ENCODE data around the gene UTS2B. TPM values are rescaled to one million over a fixed set of nuclear protein-coding genes. Genes with fewer than 3 reads are reported as not detected.

The UTS2B gene
- total and polyA plus RNA-seq, 4 donors = 0.10 to 2.4 (median 0.31) TPM

- peak within 1 kb of the TSS; percentile 95 to 98 for H3K27ac ChIP-seq (ENCODE audit: low read depth in 1 of 2, low read length in 1 of 2)
- ATAC-seq (ENCODE audit: insufficient read depth, low FRiP score) (peak; percentile 82), DNase-seq (peak; percentile 86 to 88 (median 87))
- H3K4me1 ChIP-seq (ENCODE audit: control insufficient read depth in 5 of 5, insufficient read depth in 5 of 5, low read length in 5 of 5) = peaks cover 0 to 27% (median 6%) of the 10 kb centered on the region in 5 donors
- H3K27me3 ChIP-seq (ENCODE audit: control insufficient read depth in 3 of 3, insufficient read depth in 3 of 3, low read length in 2 of 3) = no peaks in the 10 kb centered on the region
- no peaks in the 10 kb centered on the region for H3K36me3 ChIP-seq (ENCODE audit: control insufficient read depth in 4 of 4, insufficient read depth in 4 of 4, low read length in 4 of 4)
- 0% methylated on average over 51 to 63 of the region's 63 CpGs for WGBS, 2 donors
- TF ChIP-seq CTCF (IDR thresholded peaks at IDR 0.05; ENCODE audit: control extremely low read depth, extremely low read depth) = no peak
- no peaks in the 10 kb centered on the region for H3K9me3 ChIP-seq (ENCODE audit: control insufficient read depth in 4 of 4, insufficient read depth in 3 of 4, low read length in 3 of 4)
- peak within 1 kb of the TSS; percentile 80 for H3K4me3 ChIP-seq
- H3K9ac ChIP-seq (ENCODE audit: insufficient read depth in 1 of 2, low read length in 2 of 2) = peak within 1 kb of the TSS; percentile 75 to 89
Measured at GRCh38 chr3:191328962-191329653, 1.2 kb downstream of the UTS2B start, which contains the start of gene CCDC50. Gene CCDC50, plus strand, starts transcription at chr3:191329394. Its CDS starts 281 bp downstream, at chr3:191329675.

DNA sequence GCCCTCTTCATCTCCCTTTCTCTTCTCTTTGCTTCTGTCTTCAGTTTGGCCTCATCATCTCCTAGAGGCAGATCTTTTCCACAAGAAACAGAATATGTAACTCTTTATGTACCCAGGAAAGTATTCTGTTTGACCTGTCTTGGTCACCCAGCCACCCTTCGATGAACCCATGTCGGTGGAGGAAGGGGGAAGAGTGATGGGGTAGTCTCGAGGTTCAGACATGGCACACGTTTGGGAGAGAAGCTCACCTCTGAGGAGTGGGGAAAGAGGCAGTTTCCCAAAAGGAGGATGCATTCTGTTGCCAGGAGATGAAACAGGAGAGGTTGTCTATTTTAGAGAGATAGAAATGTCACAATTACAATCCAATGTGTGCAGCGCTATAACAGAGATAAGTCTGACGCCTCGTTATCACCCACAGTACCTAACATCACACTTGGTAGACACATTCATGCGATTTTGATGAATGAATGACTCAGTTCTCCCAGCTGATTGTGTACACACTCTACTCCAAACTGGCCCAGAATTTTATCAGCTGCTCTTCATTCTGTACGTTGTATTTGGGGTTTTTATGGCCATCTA is 1.9 kb downstream of the UTS2B start:
- H3K9ac ChIP-seq (ENCODE audit: insufficient read depth in 1 of 2, low read length in 2 of 2) = peak overlapping the region; percentile 75 to 77
- WGBS, 2 donors = 60 to 70% methylated on average over 9 of the region's 9 CpGs
- peak in 2 of 3 donors; percentile 13 to 31 for DNase-seq
- H3K27ac ChIP-seq (ENCODE audit: low read depth in 1 of 2, low read length in 1 of 2) = peak overlapping the region; percentile 95 to 98
- no peak for ATAC-seq (ENCODE audit: insufficient read depth, low FRiP score)
- H3K36me3 ChIP-seq (ENCODE audit: control insufficient read depth in 4 of 4, insufficient read depth in 4 of 4, low read length in 4 of 4) = no peaks in the 10 kb centered on the region
- H3K4me1 ChIP-seq (ENCODE audit: control insufficient read depth in 5 of 5, insufficient read depth in 5 of 5, low read length in 5 of 5) = peaks cover 0 to 27% (median 6%) of the 10 kb centered on the region in 5 donors
- H3K4me3 ChIP-seq = no peak overlapping the region
- no peaks in the 10 kb centered on the region for H3K9me3 ChIP-seq (ENCODE audit: control insufficient read depth in 4 of 4, insufficient read depth in 3 of 4, low read length in 3 of 4)
- TF ChIP-seq CTCF (IDR thresholded peaks at IDR 0.05; ENCODE audit: control extremely low read depth, extremely low read depth) = no peak
- no peaks in the 10 kb centered on the region for H3K27me3 ChIP-seq (ENCODE audit: control insufficient read depth in 3 of 3, insufficient read depth in 3 of 3, low read length in 2 of 3)

GRCh38 chr3:191327526-191327925 is 2.8 kb downstream of the UTS2B start:
- Histone ChIP-seq H3K27ac (ENCODE audit: low read depth in 1 of 2, low read length in 1 of 2) (no peak overlapping the region), H3K4me3 (no peak overlapping the region), H3K4me1 (ENCODE audit: control insufficient read depth in 5 of 5, insufficient read depth in 5 of 5, low read length in 5 of 5) (peaks cover 0 to 23% (median 6%) of the 10 kb centered on the region in 5 donors), H3K9ac (ENCODE audit: insufficient read depth in 1 of 2, low read length in 2 of 2) (no peak overlapping the region), H3K36me3 (ENCODE audit: control insufficient read depth in 4 of 4, insufficient read depth in 4 of 4, low read length in 4 of 4) (no peaks in the 10 kb centered on the region), H3K9me3 (ENCODE audit: control insufficient read depth in 4 of 4, insufficient read depth in 3 of 4, low read length in 3 of 4) (no peaks in the 10 kb centered on the region), H3K27me3 (ENCODE audit: control insufficient read depth in 3 of 3, insufficient read depth in 3 of 3, low read length in 2 of 3) (no peaks in the 10 kb centered on the region)
- no peak for DNase-seq
- no peak for TF ChIP-seq CTCF (IDR thresholded peaks at IDR 0.05; ENCODE audit: control extremely low read depth, extremely low read depth)
- WGBS, 2 donors = 27 to 39% methylated on average over 2 of the region's 2 CpGs
- ATAC-seq (ENCODE audit: insufficient read depth, low FRiP score) = no peak

All from lung (tissue), 12 donors.